ENCODE data around the gene PLN.

PLN gene

GRCh38 chr6:118574051-118574865 lies 26.2 kb downstream of the PLN start:
- Histone ChIP-seq H3K79me2 (ENCODE audit: insufficient read depth, low read length) (peaks cover 82% of the 10 kb centered on the region), H2AFZ (ENCODE audit: low read depth, low read length) (no peak overlapping the region), H3K4me3 (ENCODE audit: low read depth in 1 of 2, low read length in 2 of 2) (no peak overlapping the region), H4K20me1 (ENCODE audit: insufficient read depth, low read length) (peaks cover 5% of the 10 kb centered on the region; the same call in 1 of the 2 replicates), H3K9me3 (ENCODE audit: insufficient read depth, low read length, severe bottlenecking) (peaks cover 54% of the 10 kb centered on the region), H3K9ac (ENCODE audit: low read depth, low read length) (no peak overlapping the region), H3K4me1 (ENCODE audit: insufficient read depth, low read length) (no peaks in the 10 kb centered on the region), H3K27me3 (ENCODE audit: insufficient read depth, low read length, poor library complexity) (no peaks in the 10 kb centered on the region), H3K36me3 (ENCODE audit: insufficient read depth, low read length) (peaks cover 42% of the 10 kb centered on the region), H3K27ac (ENCODE audit: low read length) (no peak overlapping the region), H3K4me2 (ENCODE audit: insufficient read depth, low read length) (no peak overlapping the region)
- ATAC-seq (ENCODE audit: insufficient read depth, low read depth) (peak; percentile 60; the same call in 2 of the 3 replicates), DNase-seq (no peak)
- no peak for TF ChIP-seq CTCF (IDR thresholded peaks at IDR 0.05; ENCODE audit: borderline replicate concordance, extremely low read depth, low read length, poor library complexity, severe bottlenecking)
- no peak for TF ChIP-seq EZH2 (IDR thresholded peaks at IDR 0.05; ENCODE audit: borderline replicate concordance, low read depth, low read length, severe bottlenecking)

GRCh38 chr6:118577972-118578371 lies 29.9 kb downstream of the PLN start:
- no peak overlapping the region for H2AFZ ChIP-seq (ENCODE audit: low read depth, low read length)
- H3K27ac ChIP-seq (ENCODE audit: low read length), result no peak overlapping the region
- DNase-seq (no peak), ATAC-seq (ENCODE audit: insufficient read depth, low read depth) (no peak)
- H3K36me3 ChIP-seq (ENCODE audit: insufficient read depth, low read length), result peaks cover 61% of the 10 kb centered on the region
- no peaks in the 10 kb centered on the region for H4K20me1 ChIP-seq (ENCODE audit: insufficient read depth, low read length)
- no peak overlapping the region for H3K9ac ChIP-seq (ENCODE audit: low read depth, low read length)
- H3K9me3 ChIP-seq (ENCODE audit: insufficient read depth, low read length, severe bottlenecking), result peaks cover 70% of the 10 kb centered on the region
- H3K79me2 ChIP-seq (ENCODE audit: insufficient read depth, low read length), result peaks cover 73% of the 10 kb centered on the region
- no peak for TF ChIP-seq EZH2 (IDR thresholded peaks at IDR 0.05; ENCODE audit: borderline replicate concordance, low read depth, low read length, severe bottlenecking)
- TF ChIP-seq CTCF (IDR thresholded peaks at IDR 0.05; ENCODE audit: borderline replicate concordance, extremely low read depth, low read length, poor library complexity, severe bottlenecking), result no peak
- no peaks in the 10 kb centered on the region for H3K27me3 ChIP-seq (ENCODE audit: insufficient read depth, low read length, poor library complexity)
- H3K4me1 ChIP-seq (ENCODE audit: insufficient read depth, low read length), result no peaks in the 10 kb centered on the region
- no peak overlapping the region for H3K4me3 ChIP-seq (ENCODE audit: low read depth in 1 of 2, low read length in 2 of 2)
- no peak overlapping the region for H3K4me2 ChIP-seq (ENCODE audit: insufficient read depth, low read length)

- TF ChIP-seq CTCF (IDR thresholded peaks at IDR 0.05; ENCODE audit: borderline replicate concordance, extremely low read depth, low read length, poor library complexity, severe bottlenecking), result no peak
- TF ChIP-seq EZH2 (IDR thresholded peaks at IDR 0.05; ENCODE audit: borderline replicate concordance, low read depth, low read length, severe bottlenecking), result no peak
- no peaks in the 10 kb centered on the region for H3K27me3 ChIP-seq (ENCODE audit: insufficient read depth, low read length, poor library complexity)
- H3K79me2 ChIP-seq (ENCODE audit: insufficient read depth, low read length), result peaks cover 73% of the 10 kb centered on the region
- peaks cover 61% of the 10 kb centered on the region for H3K36me3 ChIP-seq (ENCODE audit: insufficient read depth, low read length)
- no peak overlapping the region for H3K4me3 ChIP-seq (ENCODE audit: low read depth in 1 of 2, low read length in 2 of 2)
- ATAC-seq (ENCODE audit: insufficient read depth, low read depth) (no peak), DNase-seq (no peak)
- no peak overlapping the region for H2AFZ ChIP-seq (ENCODE audit: low read depth, low read length)
- H3K9ac ChIP-seq (ENCODE audit: low read depth, low read length), result no peak overlapping the region
- H3K27ac ChIP-seq (ENCODE audit: low read length), result no peak overlapping the region
- no peaks in the 10 kb centered on the region for H3K4me1 ChIP-seq (ENCODE audit: insufficient read depth, low read length)
- H4K20me1 ChIP-seq (ENCODE audit: insufficient read depth, low read length), result no peaks in the 10 kb centered on the region
- H3K9me3 ChIP-seq (ENCODE audit: insufficient read depth, low read length, severe bottlenecking), result peaks cover 69% of the 10 kb centered on the region
- no peak overlapping the region for H3K4me2 ChIP-seq (ENCODE audit: insufficient read depth, low read length)
Observed at GRCh38 chr6:118578617-118579016, 30.5 kb downstream of the PLN start.

Data from DND-41 (cell line).